Fibroblast of the aortic adventitia (primary cell): Measurements from ENCODE around the gene PRSS21. TPM values are rescaled to one million over a fixed set of nuclear protein-coding genes. Genes with fewer than 3 reads are reported as not detected.

Experiments used
- DNase-seq: peaks from one replicate; pipeline ENCODE4 v3.0.0-alpha.2; 2010; ENCODE audit warnings: low read depth
- H3K4me3 ChIP-seq: 2 replicates; pipeline ENCODE4 v1.5.1; 2011; ENCODE audit warnings: low read depth, mild to moderate bottlenecking, control low read depth, low read length, moderate library complexity
- total RNA-seq: library from RNA; depleted of rRNA; stranded (reverse); fragments of >200 nt; gene quantifications from 2 replicates; pipeline ENCODE4 v1.2.3, GENCODE V29; 2012; ENCODE audit warnings: low replicate concordance
- TF ChIP-seq, protein P1 (sequence below): IDR thresholded peaks from 2 replicates; pipeline ENCODE4 v1.5.1; 2011; ENCODE audit warnings: mild to moderate bottlenecking, low read length, control low read depth, inconsistent platforms; ENCODE audit not compliant: insufficient read depth

Gene PRSS21
- total RNA-seq, 1 donor: 0.27 TPM

DNA sequence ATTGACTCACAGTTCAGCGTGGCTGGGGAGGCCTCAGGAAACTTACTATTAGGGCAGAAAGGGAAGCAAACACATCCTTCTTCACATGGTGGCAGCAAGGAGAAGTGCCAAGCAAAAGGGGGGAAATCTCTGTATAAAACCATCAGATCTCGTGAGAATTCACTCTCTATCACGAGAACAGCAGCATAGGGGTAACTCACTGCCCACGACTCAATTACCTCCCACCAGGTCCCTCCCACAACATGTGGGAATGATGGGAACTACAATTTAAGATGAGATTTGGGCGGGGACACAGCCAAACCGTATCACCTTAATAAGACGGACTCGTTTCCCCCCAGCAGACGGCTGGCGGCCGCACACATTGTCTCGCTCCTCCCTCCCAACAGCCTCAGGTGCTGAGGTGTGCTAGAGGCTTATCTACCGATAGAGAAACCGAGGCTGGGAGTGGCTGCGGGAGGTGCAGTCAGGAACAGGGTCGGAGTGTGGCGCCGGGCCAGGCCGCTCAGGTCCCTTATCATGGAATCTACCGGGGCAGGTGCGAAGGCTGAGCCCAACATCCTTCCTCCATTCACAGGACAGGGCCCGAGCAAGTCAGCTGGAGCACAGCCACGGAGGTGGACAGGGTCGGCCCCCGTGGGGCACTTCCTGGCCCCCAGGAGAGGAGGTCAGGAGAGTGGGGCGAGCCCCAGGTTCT, 8.2 kb downstream of the PRSS21 start:
- TF ChIP-seq, protein P1, sequence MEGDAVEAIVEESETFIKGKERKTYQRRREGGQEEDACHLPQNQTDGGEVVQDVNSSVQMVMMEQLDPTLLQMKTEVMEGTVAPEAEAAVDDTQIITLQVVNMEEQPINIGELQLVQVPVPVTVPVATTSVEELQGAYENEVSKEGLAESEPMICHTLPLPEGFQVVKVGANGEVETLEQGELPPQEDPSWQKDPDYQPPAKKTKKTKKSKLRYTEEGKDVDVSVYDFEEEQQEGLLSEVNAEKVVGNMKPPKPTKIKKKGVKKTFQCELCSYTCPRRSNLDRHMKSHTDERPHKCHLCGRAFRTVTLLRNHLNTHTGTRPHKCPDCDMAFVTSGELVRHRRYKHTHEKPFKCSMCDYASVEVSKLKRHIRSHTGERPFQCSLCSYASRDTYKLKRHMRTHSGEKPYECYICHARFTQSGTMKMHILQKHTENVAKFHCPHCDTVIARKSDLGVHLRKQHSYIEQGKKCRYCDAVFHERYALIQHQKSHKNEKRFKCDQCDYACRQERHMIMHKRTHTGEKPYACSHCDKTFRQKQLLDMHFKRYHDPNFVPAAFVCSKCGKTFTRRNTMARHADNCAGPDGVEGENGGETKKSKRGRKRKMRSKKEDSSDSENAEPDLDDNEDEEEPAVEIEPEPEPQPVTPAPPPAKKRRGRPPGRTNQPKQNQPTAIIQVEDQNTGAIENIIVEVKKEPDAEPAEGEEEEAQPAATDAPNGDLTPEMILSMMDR: no peak
- no peak for DNase-seq
- H3K4me3 ChIP-seq: no peak overlapping the region

DNA sequence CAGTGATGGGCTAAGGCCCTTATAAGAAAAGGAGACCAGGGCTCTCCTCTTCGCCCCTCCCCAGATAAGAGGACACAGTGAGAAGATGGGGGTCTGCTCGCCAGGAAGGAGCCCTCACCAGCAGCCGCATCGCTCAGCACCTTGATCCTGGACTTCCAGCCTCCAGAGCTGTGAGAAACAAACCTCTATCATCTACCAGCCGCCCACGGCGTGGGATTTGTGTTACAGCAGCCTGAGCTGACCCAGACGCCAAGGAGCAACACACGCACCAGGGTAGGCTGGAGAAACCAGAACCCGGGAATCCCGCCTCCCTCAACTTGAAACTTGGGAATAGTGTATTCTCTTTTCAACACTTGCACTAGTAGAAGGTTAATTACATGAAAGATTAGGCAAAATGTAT, 8.9 kb downstream of the PRSS21 start:
- TF ChIP-seq, protein P1: no peak
- DNase-seq: no peak

DNA sequence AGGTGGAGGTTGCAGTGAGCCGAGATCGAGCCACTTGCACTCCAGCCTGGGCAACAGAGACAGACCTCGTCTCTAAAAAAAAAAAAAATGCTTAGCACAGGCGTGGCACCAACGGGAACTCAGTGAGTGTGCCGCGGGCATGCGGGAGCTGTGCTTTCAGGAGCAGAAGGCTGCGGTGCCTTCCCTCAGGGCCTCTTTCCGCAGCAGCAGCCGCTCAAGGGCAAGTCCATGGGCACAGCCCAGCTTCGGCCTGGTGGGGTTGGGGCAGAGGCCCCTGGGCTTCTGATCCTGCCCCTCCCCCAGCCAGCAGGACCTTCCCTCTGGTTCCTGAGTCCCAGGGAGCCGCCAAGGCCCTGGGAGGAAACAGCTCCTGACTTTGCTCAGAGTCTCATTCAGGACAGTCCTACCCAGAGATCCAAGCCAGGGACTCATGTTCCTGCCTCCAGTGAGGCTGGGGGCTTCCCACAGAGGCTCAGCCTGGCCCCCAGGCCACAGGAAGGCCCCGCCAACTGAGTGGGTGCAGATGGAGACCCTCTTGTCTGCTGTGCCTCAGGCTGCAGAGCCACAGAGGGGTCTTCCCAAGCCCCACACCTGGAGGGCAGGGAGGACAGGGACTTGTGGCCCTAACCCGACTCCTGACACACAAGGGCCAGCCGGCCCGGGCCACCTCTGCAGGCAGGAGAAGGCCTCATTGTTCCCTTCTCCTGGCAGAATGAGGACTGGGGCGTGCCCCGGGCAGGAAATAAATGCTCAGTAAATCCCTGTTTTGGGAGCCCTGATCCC, 9.7 kb downstream of the PRSS21 start:
- TF ChIP-seq, protein P1: no peak
- no peak for DNase-seq
- H3K4me3 ChIP-seq: no peak overlapping the region

More for the DNA sequence above, 8.9 kb downstream of the PRSS21 start:
- H3K4me3 ChIP-seq: no peak overlapping the region

DNA sequence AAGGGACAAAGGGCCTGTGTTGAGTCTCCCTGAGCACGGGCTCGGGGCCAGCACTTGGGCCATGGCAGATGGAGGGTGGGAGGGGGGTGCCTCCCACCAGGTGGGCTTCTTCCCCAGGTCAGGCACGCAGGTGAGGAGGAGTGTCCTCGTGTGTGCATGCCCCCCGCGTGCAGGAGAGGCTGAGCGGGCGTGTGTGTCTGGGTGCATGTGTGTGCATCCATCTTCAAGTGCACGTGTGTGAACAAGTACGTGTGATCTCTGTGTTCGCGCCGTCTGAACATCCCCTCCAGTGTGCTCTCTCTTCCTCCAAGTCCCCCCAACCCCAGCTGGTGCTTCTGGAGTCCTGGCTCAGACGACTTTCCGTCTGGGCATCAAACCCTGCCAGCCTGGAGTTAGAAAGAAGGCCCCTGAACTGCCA, 10.3 kb downstream of the PRSS21 start:
- no peak for DNase-seq
- TF ChIP-seq, protein P1: no peak
- no peak overlapping the region for H3K4me3 ChIP-seq

DNA sequence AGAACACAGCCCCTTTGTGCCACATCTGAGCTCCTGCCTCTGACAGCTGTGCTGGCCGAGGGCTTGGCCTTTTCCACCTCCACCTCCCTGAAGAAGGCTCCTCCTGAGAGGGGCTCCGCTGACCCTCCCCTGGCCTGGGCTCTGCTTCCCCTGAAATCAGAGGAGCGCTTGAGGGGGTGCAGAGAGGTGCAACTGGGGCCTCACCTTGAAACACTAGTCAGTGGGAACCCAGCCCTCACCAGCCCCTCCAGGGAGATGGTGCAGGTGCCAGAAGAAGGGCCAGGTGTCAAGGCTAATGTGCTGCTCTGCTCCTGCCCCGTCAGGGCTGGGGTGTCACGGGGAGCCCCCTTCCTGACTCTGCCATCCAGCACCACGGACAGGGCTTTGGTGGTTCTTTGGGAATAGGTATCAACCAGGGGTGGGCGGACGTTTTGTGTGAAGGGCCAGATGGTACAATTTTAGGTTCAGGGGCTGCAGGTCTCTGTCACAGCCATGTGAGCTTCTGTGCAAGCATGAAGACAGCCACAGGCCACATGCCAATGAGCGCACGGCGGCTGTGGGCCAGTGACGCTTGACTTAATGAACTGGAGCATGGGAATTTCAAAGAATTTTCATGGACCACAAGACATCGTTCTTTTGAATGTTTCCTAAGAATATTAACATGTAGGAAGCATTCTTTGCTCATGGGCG, 10.9 kb downstream of the PRSS21 start:
- TF ChIP-seq, protein P1: no peak
- no peak for DNase-seq
- no peak overlapping the region for H3K4me3 ChIP-seq

DNA sequence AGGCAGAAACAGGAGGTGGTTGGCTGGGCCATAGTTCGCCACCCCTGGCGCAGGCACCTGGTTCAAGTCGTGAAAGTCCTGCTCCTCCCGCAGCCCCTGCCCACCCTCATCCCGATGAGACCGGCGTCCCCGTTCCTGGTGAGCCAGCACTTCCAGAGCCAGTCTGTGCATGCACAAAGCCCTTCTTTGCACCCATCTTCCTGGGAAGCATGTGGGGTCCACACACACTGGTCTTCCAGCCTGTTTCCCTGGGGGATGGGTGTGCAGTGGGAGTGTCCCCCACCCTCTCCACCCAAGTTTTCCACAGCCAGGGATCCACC, 11.4 kb downstream of the PRSS21 start:
- DNase-seq: no peak
- no peak overlapping the region for H3K4me3 ChIP-seq
- TF ChIP-seq, protein P1: no peak
